ENCODE results near the gene MEGF9. TPM values are rescaled to one million over a fixed set of nuclear protein-coding genes. Genes with fewer than 3 reads are reported as not detected.
A peak's percentile ranks its signal among the peaks of the same experiment; 100 is the strongest.

The MEGF9 gene
- polyA plus RNA-seq, 1 donor (not counting 4 experiments of a cell fraction or from before 2014, with no cell fraction given): 11.2 TPM

DNA sequence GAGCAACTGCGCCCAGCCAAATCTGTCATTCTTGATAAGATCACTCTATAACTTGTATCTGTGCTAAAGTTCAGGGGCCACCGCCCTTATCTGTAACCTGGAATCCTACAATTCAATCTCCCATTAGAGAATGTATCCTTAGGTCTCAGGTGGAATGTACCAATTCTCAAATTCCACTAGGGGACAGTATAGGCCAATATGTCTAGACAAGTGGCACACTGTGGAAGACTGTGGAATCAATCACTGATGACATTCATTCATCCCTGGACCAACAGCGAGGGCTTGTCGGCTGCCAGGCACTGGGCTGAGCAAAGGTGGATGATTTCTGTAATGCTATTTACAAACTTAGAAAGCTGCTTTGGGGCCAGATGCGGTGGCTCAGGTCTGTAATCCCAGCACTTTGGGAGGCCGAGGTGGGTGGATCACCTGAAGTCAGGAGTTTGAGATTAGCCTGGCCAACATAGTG, 28.7 kb upstream of the MEGF9 start:
- Histone ChIP-seq H2AFZ (ENCODE audit: control insufficient read depth, low read length) (no peak overlapping the region), H3K9ac (ENCODE audit: control insufficient read depth, extremely low read depth, insufficient read depth, low read length) (no peak overlapping the region), H3K27ac (ENCODE audit: control insufficient read depth, insufficient read depth, low read length) (no peak overlapping the region), H4K20me1 (ENCODE audit: control insufficient read depth, extremely low read depth, insufficient read depth, low read length) (no peaks in the 10 kb centered on the region), H3K9me3 (ENCODE audit: control insufficient read depth, low read depth, low read length) (no peaks in the 10 kb centered on the region), H3K79me2 (ENCODE audit: control insufficient read depth, insufficient read depth, low read length) (no peaks in the 10 kb centered on the region), H3K4me3 (ENCODE audit: control insufficient read depth in 2 of 3, extremely low read depth in 1 of 3, insufficient read depth in 2 of 3, low read depth in 1 of 3, low read length in 3 of 3) (no peak overlapping the region), H3K4me1 (ENCODE audit: control insufficient read depth, extremely low read depth, insufficient read depth, low read length) (peaks cover 3% of the 10 kb centered on the region), H3K36me3 (ENCODE audit: control insufficient read depth in 2 of 2, extremely low read depth in 1 of 2, insufficient read depth in 2 of 2, low read length in 2 of 2) (no peaks in the 10 kb centered on the region), H3K9me1 (ENCODE audit: control insufficient read depth, extremely low read depth, insufficient read depth, low read length) (no peaks in the 10 kb centered on the region), H3K4me2 (ENCODE audit: control insufficient read depth, extremely low read depth, insufficient read depth, low read depth, low read length) (no peak overlapping the region), H3K27me3 (ENCODE audit: control insufficient read depth, extremely low read depth, insufficient read depth, low read length) (no peaks in the 10 kb centered on the region)
- no peak for DNase-seq (ENCODE audit: low read depth, low spot score)
- TF ChIP-seq EZH2 (IDR thresholded peaks at IDR 0.05; ENCODE audit: low read length): no peak
- TF ChIP-seq, protein P1, sequence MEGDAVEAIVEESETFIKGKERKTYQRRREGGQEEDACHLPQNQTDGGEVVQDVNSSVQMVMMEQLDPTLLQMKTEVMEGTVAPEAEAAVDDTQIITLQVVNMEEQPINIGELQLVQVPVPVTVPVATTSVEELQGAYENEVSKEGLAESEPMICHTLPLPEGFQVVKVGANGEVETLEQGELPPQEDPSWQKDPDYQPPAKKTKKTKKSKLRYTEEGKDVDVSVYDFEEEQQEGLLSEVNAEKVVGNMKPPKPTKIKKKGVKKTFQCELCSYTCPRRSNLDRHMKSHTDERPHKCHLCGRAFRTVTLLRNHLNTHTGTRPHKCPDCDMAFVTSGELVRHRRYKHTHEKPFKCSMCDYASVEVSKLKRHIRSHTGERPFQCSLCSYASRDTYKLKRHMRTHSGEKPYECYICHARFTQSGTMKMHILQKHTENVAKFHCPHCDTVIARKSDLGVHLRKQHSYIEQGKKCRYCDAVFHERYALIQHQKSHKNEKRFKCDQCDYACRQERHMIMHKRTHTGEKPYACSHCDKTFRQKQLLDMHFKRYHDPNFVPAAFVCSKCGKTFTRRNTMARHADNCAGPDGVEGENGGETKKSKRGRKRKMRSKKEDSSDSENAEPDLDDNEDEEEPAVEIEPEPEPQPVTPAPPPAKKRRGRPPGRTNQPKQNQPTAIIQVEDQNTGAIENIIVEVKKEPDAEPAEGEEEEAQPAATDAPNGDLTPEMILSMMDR (optimal IDR thresholded peaks at IDR 0.05 in 1 of 3, IDR thresholded peaks at IDR 0.05 in 1 of 3, conservative IDR thresholded peaks at IDR 0.05 in 1 of 3; ENCODE audit: extremely low read depth in 1 of 3, insufficient read depth in 2 of 3, low read length in 3 of 3): peak; percentile 62 to 85 (median 83)
- dilution Hi-C loops (cut with MboI; ENCODE audit: extremely low pct_ligation_motif_present, low sequenced_read_pairs): no loop called here
- peak; percentile 9 for FAIRE-seq

DNA sequence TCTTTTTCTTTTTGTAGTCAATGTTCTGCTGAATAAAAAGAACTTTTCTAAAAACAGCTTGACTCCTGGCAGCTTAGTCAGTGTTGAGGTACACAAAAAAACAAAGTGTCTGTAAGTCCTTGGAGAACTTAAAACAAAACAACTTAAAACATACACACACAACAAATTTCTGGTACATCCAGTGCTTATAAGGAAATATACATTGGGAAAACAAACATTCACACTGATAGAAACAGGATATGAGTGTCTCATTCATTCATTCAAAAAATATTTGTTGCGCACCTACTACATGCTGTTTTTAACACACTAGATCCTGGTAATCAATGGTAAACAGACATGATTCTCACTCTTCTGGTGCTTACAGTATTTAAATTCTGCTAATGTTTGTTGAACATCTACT, 27.4 kb upstream of the MEGF9 start:
- dilution Hi-C loops (cut with MboI; ENCODE audit: extremely low pct_ligation_motif_present, low sequenced_read_pairs): no loop called here
- Histone ChIP-seq H3K4me3 (ENCODE audit: control insufficient read depth in 2 of 3, extremely low read depth in 1 of 3, insufficient read depth in 2 of 3, low read depth in 1 of 3, low read length in 3 of 3) (no peak overlapping the region), H4K20me1 (ENCODE audit: control insufficient read depth, extremely low read depth, insufficient read depth, low read length) (no peaks in the 10 kb centered on the region), H3K9me3 (ENCODE audit: control insufficient read depth, low read depth, low read length) (no peaks in the 10 kb centered on the region), H3K9me1 (ENCODE audit: control insufficient read depth, extremely low read depth, insufficient read depth, low read length) (no peaks in the 10 kb centered on the region), H3K4me1 (ENCODE audit: control insufficient read depth, extremely low read depth, insufficient read depth, low read length) (peaks cover 3% of the 10 kb centered on the region), H3K36me3 (ENCODE audit: control insufficient read depth in 2 of 2, extremely low read depth in 1 of 2, insufficient read depth in 2 of 2, low read length in 2 of 2) (no peaks in the 10 kb centered on the region), H3K79me2 (ENCODE audit: control insufficient read depth, insufficient read depth, low read length) (no peaks in the 10 kb centered on the region), H3K27me3 (ENCODE audit: control insufficient read depth, extremely low read depth, insufficient read depth, low read length) (no peaks in the 10 kb centered on the region), H3K9ac (ENCODE audit: control insufficient read depth, extremely low read depth, insufficient read depth, low read length) (no peak overlapping the region), H3K4me2 (ENCODE audit: control insufficient read depth, extremely low read depth, insufficient read depth, low read depth, low read length) (no peak overlapping the region), H3K27ac (ENCODE audit: control insufficient read depth, insufficient read depth, low read length) (no peak overlapping the region), H2AFZ (ENCODE audit: control insufficient read depth, low read length) (peak overlapping the region; percentile 40)
- FAIRE-seq (no peak), DNase-seq (ENCODE audit: low read depth, low spot score) (no peak)
- TF ChIP-seq, protein P1 (optimal IDR thresholded peaks at IDR 0.05 in 1 of 3, IDR thresholded peaks at IDR 0.05 in 1 of 3, conservative IDR thresholded peaks at IDR 0.05 in 1 of 3; ENCODE audit: extremely low read depth in 1 of 3, insufficient read depth in 2 of 3, low read length in 3 of 3): no peak
- TF ChIP-seq EZH2 (IDR thresholded peaks at IDR 0.05; ENCODE audit: low read length): no peak

Measured in keratinocyte (primary cell).